Right lobe of liver (tissue), 4 donors: ENCODE data around the gene TBPL1.

Experiments
- POLR2A ChIP-seq: fragments of 450-650 bp; IDR thresholded peaks from one replicate; pipeline ENCODE4 v1.6.1; 2017; ENCODE audit warnings: antibody characterized with exemption, mild to moderate bottlenecking
- TF ChIP-seq, protein P1 (sequence below), 4 donors: fragments of 200-600 bp in 3 of 4; fragments of 450-650 bp in 1 of 4; IDR thresholded peaks; one replicate each; pipeline versions ENCODE4 v1.5.1 to v1.8.0; 2016 to 2022; ENCODE audit warnings: antibody characterized with exemption in 4 of 4, mild to moderate bottlenecking in 2 of 4
- donor health status: DM: no; HTN: no; CAD: no.
- donor health status: DM: no; HTN: no; CAD: no.
- donor health status: DM: no; HTN: yes; CAD: no.

DNA sequence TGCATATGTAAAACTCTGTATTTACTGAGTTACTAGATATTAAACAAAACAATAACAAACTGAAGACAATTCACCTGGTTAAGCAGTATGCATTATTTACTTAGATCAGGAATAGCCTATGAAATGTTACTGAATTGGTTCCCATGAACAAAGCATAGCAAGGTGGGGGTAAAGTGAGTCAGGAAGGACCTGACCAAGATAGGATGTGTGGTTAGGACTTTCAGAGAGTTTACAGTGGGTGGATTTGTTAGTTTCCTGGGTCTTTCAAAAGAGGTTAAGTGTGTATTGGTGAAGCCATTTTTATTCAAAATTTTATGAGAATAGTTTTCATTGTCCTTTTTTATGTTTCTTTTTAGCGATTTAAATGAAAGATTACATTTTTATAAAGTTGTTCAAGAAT lies 32.9 kb downstream of the TBPL1 start:
- TF ChIP-seq, protein P1, sequence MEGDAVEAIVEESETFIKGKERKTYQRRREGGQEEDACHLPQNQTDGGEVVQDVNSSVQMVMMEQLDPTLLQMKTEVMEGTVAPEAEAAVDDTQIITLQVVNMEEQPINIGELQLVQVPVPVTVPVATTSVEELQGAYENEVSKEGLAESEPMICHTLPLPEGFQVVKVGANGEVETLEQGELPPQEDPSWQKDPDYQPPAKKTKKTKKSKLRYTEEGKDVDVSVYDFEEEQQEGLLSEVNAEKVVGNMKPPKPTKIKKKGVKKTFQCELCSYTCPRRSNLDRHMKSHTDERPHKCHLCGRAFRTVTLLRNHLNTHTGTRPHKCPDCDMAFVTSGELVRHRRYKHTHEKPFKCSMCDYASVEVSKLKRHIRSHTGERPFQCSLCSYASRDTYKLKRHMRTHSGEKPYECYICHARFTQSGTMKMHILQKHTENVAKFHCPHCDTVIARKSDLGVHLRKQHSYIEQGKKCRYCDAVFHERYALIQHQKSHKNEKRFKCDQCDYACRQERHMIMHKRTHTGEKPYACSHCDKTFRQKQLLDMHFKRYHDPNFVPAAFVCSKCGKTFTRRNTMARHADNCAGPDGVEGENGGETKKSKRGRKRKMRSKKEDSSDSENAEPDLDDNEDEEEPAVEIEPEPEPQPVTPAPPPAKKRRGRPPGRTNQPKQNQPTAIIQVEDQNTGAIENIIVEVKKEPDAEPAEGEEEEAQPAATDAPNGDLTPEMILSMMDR (IDR thresholded peaks at IDR 0.05) = no peak
- TF ChIP-seq POLR2A = no peak
